Fibroblast of the aortic adventitia (primary cell): ENCODE results near the gene TPK1. TPM values are rescaled to one million over a fixed set of nuclear protein-coding genes. Genes with fewer than 3 reads are reported as not detected.

Source experiments
- DNase-seq: peaks from one replicate; pipeline ENCODE4 v3.0.0-alpha.2; 2010; ENCODE audit warnings: low read depth
- H3K4me3 ChIP-seq: 2 replicates; pipeline ENCODE4 v1.5.1; 2011; ENCODE audit warnings: low read depth, mild to moderate bottlenecking, control low read depth, low read length, moderate library complexity
- total RNA-seq: library from RNA; depleted of rRNA; stranded (reverse); fragments of >200 nt; gene quantifications from 2 replicates; pipeline ENCODE4 v1.2.3, GENCODE V29; 2012; ENCODE audit warnings: low replicate concordance
- TF ChIP-seq, protein P1 (sequence below): IDR thresholded peaks from 2 replicates; pipeline ENCODE4 v1.5.1; 2011; ENCODE audit warnings: mild to moderate bottlenecking, low read length, control low read depth, inconsistent platforms; ENCODE audit not compliant: insufficient read depth

Gene TPK1
- total RNA-seq, 1 donor = 7.6 TPM

GRCh38 chr7:144771927-144772326 lies 63.9 kb downstream of the TPK1 start:
- no peak for DNase-seq
- H3K4me3 ChIP-seq = no peak overlapping the region
- TF ChIP-seq, protein P1, sequence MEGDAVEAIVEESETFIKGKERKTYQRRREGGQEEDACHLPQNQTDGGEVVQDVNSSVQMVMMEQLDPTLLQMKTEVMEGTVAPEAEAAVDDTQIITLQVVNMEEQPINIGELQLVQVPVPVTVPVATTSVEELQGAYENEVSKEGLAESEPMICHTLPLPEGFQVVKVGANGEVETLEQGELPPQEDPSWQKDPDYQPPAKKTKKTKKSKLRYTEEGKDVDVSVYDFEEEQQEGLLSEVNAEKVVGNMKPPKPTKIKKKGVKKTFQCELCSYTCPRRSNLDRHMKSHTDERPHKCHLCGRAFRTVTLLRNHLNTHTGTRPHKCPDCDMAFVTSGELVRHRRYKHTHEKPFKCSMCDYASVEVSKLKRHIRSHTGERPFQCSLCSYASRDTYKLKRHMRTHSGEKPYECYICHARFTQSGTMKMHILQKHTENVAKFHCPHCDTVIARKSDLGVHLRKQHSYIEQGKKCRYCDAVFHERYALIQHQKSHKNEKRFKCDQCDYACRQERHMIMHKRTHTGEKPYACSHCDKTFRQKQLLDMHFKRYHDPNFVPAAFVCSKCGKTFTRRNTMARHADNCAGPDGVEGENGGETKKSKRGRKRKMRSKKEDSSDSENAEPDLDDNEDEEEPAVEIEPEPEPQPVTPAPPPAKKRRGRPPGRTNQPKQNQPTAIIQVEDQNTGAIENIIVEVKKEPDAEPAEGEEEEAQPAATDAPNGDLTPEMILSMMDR = no peak

DNA sequence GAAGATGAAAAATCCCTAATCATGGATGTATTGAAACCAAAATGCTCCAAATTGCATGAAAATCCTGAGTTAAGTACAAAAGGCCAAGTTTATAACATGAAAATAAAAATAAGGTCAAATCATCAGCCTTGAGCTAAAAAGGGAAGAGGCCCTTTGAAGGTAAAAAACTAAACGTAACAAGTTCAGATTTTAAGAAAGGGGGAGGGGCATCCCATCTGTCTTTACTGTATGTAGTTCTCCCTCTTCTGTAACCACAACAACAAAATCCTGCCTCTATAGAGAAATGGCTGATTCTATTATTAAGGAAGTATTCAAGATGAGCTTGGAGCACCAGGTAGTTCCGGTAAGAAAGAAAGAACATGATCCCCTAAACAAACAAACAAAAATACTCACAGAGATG lies 64.7 kb downstream of the TPK1 start:
- H3K4me3 ChIP-seq = no peak overlapping the region
- no peak for DNase-seq
- TF ChIP-seq, protein P1 = no peak

DNA sequence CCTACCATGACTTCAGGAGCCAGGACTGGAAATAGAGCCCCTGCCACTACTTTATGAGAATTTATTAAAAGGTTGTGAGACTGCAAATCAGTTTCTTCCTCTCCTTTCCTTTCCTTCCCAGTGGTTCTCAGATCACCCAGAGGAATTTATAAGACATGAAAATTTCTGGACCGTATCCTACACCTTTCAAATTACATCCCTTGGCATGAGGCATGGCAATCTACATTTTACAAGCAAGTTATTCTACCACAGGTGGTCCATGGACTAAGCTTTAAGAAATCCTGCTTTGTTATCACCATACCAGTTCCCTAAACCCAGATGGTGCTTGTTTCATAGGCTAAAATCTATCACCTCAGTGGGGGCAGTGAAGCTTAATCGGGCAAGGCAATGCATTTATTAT lies 66.5 kb downstream of the TPK1 start:
- TF ChIP-seq, protein P1 = no peak
- DNase-seq = no peak

GRCh38 chr7:144768633-144769032 lies 67.2 kb downstream of the TPK1 start:
- TF ChIP-seq, protein P1 = no peak
- DNase-seq = no peak
- no peak overlapping the region for H3K4me3 ChIP-seq

More for the DNA sequence above, 66.5 kb downstream of the TPK1 start:
- no peak overlapping the region for H3K4me3 ChIP-seq

- no peak overlapping the region for H3K4me3 ChIP-seq
- DNase-seq = no peak
- TF ChIP-seq, protein P1 = no peak
Measured at GRCh38 chr7:144763291-144763690, 72.6 kb downstream of the TPK1 start.

DNA sequence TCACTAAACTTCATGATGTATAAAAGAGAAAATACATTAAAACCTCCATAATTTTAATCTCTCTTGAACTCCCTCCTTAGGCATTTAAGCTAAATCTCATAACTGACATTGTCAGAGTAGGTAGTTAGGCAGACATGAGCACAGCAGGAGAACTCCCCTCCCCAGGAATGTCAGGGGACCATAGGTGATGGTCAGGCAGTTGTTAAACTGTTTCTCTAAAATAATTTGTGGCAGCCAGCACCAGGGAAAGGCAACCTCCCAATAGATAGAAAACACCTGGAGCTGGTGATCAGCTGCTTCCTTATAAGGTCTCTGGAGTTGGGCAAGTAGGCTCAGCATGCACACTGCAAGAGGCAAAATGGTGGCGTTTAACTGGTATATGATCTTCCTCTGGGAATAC lies 73.0 kb downstream of the TPK1 start:
- H3K4me3 ChIP-seq = no peak overlapping the region
- TF ChIP-seq, protein P1 = no peak
- no peak for DNase-seq

GRCh38 chr7:144761493-144761892 lies 74.4 kb downstream of the TPK1 start:
- H3K4me3 ChIP-seq = no peak overlapping the region
- TF ChIP-seq, protein P1 = no peak
- DNase-seq = no peak
